ENCODE results near the gene SLC14A1. TPM values are rescaled to one million over a fixed set of nuclear protein-coding genes. Genes with fewer than 3 reads are reported as not detected.
A peak's percentile ranks its signal among the peaks of the same experiment; 100 is the strongest.

Gene SLC14A1
- total and polyA plus RNA-seq, 2 donors from 2014 or later, result 8.5 to 15.3 TPM

DNA sequence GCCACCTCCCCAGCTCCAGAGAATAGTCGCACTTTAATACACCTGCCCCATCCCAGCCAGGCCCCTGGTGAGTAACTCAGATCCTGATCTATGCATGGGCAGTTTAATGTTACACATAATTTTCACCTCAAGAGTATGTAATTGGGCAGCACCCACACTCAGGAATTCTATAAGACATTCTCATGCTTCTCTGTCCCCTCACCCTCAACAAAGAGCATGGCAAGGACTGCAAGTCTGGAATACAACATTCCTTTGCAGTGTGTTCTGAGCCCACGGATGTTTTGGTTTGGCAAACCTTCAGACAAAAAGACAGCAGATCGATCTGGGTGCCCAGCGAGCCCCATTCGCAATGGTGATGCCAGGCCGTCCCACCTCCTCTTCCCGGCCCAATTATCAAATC lies 4.9 kb upstream of the SLC14A1 start:
- no peaks in the 10 kb centered on the region for H3K36me3 ChIP-seq (ENCODE audit: control insufficient read depth in 2 of 3, insufficient read depth in 3 of 3, low read length in 3 of 3)
- FAIRE-seq (no peak), DNase-seq (no peak)
- no peaks in the 10 kb centered on the region for H3K9me3 ChIP-seq (ENCODE audit: control insufficient read depth in 2 of 3, insufficient read depth in 1 of 3, low read length in 3 of 3)
- no peaks in the 10 kb centered on the region for H3K27me3 ChIP-seq (ENCODE audit: control insufficient read depth, insufficient read depth, low read length)
- H3K4me1 ChIP-seq (ENCODE audit: control insufficient read depth in 2 of 3, insufficient read depth in 2 of 3, low read depth in 1 of 3, low read length in 3 of 3), result no peaks in the 10 kb centered on the region
- H3K27ac ChIP-seq (ENCODE audit: low read depth in 2 of 2, low read length in 2 of 2), result no peak overlapping the region
- H3K4me3 ChIP-seq (ENCODE audit: low read length in 3 of 3), result no peak overlapping the region
- intact Hi-C loops (cut with DNase I), result no loop called here
- TF ChIP-seq, protein P1, sequence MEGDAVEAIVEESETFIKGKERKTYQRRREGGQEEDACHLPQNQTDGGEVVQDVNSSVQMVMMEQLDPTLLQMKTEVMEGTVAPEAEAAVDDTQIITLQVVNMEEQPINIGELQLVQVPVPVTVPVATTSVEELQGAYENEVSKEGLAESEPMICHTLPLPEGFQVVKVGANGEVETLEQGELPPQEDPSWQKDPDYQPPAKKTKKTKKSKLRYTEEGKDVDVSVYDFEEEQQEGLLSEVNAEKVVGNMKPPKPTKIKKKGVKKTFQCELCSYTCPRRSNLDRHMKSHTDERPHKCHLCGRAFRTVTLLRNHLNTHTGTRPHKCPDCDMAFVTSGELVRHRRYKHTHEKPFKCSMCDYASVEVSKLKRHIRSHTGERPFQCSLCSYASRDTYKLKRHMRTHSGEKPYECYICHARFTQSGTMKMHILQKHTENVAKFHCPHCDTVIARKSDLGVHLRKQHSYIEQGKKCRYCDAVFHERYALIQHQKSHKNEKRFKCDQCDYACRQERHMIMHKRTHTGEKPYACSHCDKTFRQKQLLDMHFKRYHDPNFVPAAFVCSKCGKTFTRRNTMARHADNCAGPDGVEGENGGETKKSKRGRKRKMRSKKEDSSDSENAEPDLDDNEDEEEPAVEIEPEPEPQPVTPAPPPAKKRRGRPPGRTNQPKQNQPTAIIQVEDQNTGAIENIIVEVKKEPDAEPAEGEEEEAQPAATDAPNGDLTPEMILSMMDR (IDR thresholded peaks at IDR 0.05; ENCODE audit: borderline replicate concordance, extremely low read depth, insufficient read depth), result no peak
- H3K9ac ChIP-seq (ENCODE audit: low read length in 3 of 3), result no peak overlapping the region

DNA sequence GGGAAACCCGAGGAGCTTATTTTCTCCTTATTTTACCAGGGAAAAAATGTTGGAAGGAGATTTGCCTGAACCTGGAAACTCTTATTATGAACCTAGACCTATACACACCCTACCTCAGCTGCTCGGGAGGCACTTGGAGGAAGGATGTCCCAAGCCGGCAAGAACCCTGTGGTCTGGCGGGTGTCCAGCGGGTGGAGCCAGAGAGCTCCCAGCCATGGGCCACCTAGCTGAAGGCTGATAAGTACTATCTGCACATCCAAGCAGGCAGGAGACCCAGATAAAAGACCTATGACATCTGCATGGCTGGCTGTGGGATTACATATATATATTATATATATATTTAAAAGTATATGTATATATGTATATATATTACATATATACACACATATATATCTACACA lies 1.1 kb upstream of the SLC14A1 start:
- intact Hi-C loops (cut with DNase I), result loop anchor here (10.0 kb wide), 1 partner anchor 122 kb away; no protein-coding TSS in a partner anchor
- FAIRE-seq, result peak; percentile 80
- DNase-seq, result peak; percentile 64 to 88 (median 79)
- H3K4me3 ChIP-seq (ENCODE audit: low read length in 3 of 3), result no peak overlapping the region
- TF ChIP-seq, protein P1 (IDR thresholded peaks at IDR 0.05; ENCODE audit: borderline replicate concordance, extremely low read depth, insufficient read depth), result peak; percentile 68
- no peak overlapping the region for H3K27ac ChIP-seq (ENCODE audit: low read depth in 2 of 2, low read length in 2 of 2)
- H3K4me1 ChIP-seq (ENCODE audit: control insufficient read depth in 2 of 3, insufficient read depth in 2 of 3, low read depth in 1 of 3, low read length in 3 of 3), result no peaks in the 10 kb centered on the region
- no peaks in the 10 kb centered on the region for H3K27me3 ChIP-seq (ENCODE audit: control insufficient read depth, insufficient read depth, low read length)
- no peaks in the 10 kb centered on the region for H3K9me3 ChIP-seq (ENCODE audit: control insufficient read depth in 2 of 3, insufficient read depth in 1 of 3, low read length in 3 of 3)
- H3K9ac ChIP-seq (ENCODE audit: low read length in 3 of 3), result no peak overlapping the region
- H3K36me3 ChIP-seq (ENCODE audit: control insufficient read depth in 2 of 3, insufficient read depth in 3 of 3, low read length in 3 of 3), result no peaks in the 10 kb centered on the region

DNA sequence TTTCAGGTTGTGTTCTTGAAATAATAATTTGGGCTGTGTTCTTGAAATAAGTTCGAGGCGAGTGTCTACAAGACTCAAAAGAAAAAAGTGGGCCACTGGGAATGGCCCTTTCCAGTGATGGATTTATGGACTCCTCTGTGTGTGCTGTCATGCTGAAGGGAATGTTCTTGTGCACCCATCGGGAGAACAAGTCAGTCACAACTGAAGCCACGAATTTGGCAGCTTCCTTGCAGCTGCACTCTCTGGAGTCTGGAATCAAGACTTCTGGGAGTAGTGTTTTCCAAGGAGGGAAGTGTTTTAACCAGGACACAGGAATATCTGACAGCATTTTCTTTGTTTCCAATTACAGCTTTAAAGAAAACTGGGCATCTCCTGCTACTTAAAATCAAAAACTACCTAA lies 620 bp downstream of the SLC14A1 start:
- no peak for DNase-seq
- no peak overlapping the region for H3K4me3 ChIP-seq (ENCODE audit: low read length in 3 of 3)
- TF ChIP-seq, protein P1 (IDR thresholded peaks at IDR 0.05; ENCODE audit: borderline replicate concordance, extremely low read depth, insufficient read depth), result no peak
- H3K36me3 ChIP-seq (ENCODE audit: control insufficient read depth in 2 of 3, insufficient read depth in 3 of 3, low read length in 3 of 3), result no peaks in the 10 kb centered on the region
- H3K27ac ChIP-seq (ENCODE audit: low read depth in 2 of 2, low read length in 2 of 2), result no peak overlapping the region
- intact Hi-C loops (cut with DNase I), result loop anchor here (10.0 kb wide), 1 partner anchor 120 kb away; no protein-coding TSS in a partner anchor
- H3K4me1 ChIP-seq (ENCODE audit: control insufficient read depth in 2 of 3, insufficient read depth in 2 of 3, low read depth in 1 of 3, low read length in 3 of 3), result no peaks in the 10 kb centered on the region
- FAIRE-seq, result no peak
- no peaks in the 10 kb centered on the region for H3K27me3 ChIP-seq (ENCODE audit: control insufficient read depth, insufficient read depth, low read length)
- H3K9me3 ChIP-seq (ENCODE audit: control insufficient read depth in 2 of 3, insufficient read depth in 1 of 3, low read length in 3 of 3), result no peaks in the 10 kb centered on the region
- no peak overlapping the region for H3K9ac ChIP-seq (ENCODE audit: low read length in 3 of 3)

DNA sequence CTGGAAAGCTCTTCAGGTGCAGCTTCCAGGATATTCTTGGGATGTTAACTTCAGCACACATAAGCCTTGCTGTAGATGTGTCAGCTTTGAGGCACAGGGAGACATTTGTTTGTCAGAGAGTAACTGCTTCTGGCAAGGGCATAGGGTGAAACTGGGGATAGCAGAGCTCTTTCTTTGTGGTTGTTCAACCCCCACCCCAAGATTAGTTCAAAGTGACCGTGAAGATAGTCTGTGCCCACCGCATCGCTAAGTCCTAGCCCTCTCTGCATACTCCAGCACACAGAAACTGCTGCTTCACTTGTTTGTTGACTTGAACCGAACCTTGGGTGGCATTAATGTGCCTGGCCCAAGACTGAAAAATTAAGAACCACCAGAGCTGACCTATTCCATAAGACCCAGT lies 1.4 kb downstream of the SLC14A1 start:
- TF ChIP-seq, protein P1 (IDR thresholded peaks at IDR 0.05; ENCODE audit: borderline replicate concordance, extremely low read depth, insufficient read depth), result no peak
- FAIRE-seq (no peak), DNase-seq (no peak)
- H3K4me1 ChIP-seq (ENCODE audit: control insufficient read depth in 2 of 3, insufficient read depth in 2 of 3, low read depth in 1 of 3, low read length in 3 of 3), result no peaks in the 10 kb centered on the region
- H3K36me3 ChIP-seq (ENCODE audit: control insufficient read depth in 2 of 3, insufficient read depth in 3 of 3, low read length in 3 of 3), result no peaks in the 10 kb centered on the region
- H3K27me3 ChIP-seq (ENCODE audit: control insufficient read depth, insufficient read depth, low read length), result no peaks in the 10 kb centered on the region
- H3K4me3 ChIP-seq (ENCODE audit: low read length in 3 of 3), result no peak overlapping the region
- H3K27ac ChIP-seq (ENCODE audit: low read depth in 2 of 2, low read length in 2 of 2), result no peak overlapping the region
- intact Hi-C loops (cut with DNase I), result loop anchor here (10.0 kb wide), 1 partner anchor 119 kb away; no protein-coding TSS in a partner anchor
- H3K9me3 ChIP-seq (ENCODE audit: control insufficient read depth in 2 of 3, insufficient read depth in 1 of 3, low read length in 3 of 3), result no peaks in the 10 kb centered on the region
- H3K9ac ChIP-seq (ENCODE audit: low read length in 3 of 3), result no peak overlapping the region
